HuH-7 (cell line): ENCODE data around the gene KCNK4.

Experiments used
- DNase-seq: peaks from one replicate; pipeline ENCODE4 v3.0.0; 2011; ENCODE audit warnings: low spot score

Gene KCNK4

DNA sequence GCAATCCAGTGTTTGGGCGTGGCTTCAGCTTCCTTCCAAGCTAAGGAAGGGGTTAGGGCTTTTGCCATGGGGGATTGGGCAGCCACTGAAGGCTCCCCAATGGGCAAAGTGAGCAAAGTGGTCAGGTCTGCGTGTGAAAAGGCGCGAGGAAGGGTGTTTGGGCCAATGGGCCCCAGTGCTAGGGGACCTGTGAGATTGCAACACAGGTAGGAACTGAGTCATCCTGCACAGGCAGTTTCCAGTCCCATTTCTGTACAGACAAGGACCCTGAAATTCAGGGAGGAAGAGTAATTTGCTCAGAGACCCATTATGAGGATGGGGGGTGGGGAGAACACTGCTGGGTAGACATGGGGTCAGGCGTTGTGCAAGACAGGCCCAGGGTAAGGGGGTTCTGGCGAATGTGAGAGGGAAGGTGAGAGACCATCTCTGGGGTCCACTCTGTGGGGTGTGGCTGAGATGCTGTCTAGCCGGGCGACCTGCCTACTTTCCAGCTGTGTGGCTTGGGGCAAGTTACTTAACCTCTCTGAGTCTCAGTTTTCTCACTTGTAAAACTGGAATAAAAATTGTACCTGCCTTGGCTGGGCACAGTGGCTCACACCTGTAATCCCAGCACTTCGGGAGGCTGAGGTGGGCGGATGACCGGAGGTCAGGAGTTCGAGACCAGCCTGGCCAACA is 56.2 kb downstream of the KCNK4 start:
- no peak for DNase-seq

DNA sequence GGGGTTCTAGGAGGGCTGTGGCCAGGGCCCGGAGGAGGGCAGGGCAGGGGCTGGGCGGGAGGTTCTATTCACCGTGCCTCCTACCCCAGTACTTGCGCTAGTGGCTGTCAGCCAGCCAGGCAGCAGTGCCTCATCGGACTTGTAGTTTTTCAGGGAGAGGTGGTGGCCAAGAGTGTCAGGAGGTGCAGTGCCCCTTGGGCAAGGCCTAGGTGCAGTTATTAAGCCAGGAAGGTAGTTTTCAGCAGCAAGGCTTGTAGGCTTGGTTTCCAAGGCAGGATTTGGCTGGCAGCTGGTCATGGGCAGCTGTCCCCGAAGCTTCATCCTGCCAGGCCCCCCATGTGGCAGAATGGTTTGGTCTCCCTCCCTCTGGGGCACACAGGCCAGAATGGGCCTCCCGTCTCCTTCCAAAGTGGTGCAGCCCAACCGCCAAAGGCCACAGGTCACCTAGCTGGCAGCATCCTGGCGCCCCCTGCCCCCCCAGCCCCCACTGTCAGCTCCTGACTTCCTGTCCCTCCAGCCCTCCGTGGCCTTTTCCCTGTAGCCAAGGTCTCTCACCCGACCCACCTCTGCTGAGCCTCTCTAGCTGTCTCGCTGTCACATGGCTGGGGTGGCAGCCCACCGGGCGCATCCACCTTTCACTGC is 57.4 kb downstream of the KCNK4 start:
- no peak for DNase-seq

DNA sequence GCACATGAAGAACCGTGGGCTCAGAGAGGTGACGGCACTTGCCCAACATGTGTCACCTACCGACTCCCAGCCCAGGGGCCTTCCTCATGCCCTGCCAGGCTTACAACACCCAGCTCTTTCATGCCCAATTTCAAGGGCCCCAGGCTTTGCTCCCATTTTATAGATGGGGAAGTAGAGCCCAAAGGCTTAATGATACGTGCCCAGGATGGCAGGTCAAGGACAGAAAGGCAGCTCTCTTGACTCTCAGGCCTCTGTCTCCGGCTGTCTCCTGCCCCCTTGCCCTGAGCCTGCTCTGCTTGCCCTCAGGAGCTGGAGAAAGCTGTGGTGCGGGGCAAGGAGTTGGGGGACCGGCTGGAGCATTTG is 57.9 kb downstream of the KCNK4 start:
- no peak for DNase-seq

DNA sequence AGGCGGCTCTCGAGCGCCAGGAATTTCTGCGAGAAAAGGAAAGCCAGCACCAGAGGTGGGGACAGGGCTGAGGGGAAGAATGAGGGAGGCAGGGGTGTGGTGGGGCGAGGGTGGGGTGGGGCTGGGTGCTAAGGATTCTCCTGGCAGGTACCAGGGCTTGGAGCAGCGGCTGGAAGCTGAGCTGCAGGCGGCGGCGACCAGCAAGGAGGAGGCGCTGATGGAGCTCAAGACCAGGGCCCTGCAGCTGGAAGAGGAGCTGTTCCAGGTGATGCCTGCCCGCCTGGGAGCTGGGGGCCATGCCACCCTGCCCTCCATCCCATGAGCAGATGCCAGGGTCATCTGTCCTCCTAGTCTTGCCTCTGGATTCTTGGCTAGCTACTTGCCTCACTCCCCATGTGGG is 58.3 kb downstream of the KCNK4 start:
- DNase-seq = no peak
